GM18858 (cell line): ENCODE measurements around the gene ALAD.
"Not testable (repeated sequence)": the region's sequence is repeated elsewhere in the genome, so short reads cannot be mapped to it uniquely, and the experiment has no call there.

ENCODE experiments used
- ATAC-seq: cut with Tn5 transposase; IDR thresholded peaks from one replicate; pipeline ENCODE4 v1.9.1; 2021; ENCODE audit not compliant: unreplicated experiment

ALAD gene

GRCh38 chr9:113375057-113376023 is 25.7 kb downstream of the ALAD start:
- no peak for ATAC-seq

GRCh38 chr9:113373676-113374392 is 27.2 kb downstream of the ALAD start:
- ATAC-seq, result no peak

- ATAC-seq, result no peak
These were observed 27.8 kb downstream of the ALAD start for GRCh38 chr9:113373256-113373655.

GRCh38 chr9:113372059-113372458 is 29.0 kb downstream of the ALAD start:
- no peak for ATAC-seq

DNA sequence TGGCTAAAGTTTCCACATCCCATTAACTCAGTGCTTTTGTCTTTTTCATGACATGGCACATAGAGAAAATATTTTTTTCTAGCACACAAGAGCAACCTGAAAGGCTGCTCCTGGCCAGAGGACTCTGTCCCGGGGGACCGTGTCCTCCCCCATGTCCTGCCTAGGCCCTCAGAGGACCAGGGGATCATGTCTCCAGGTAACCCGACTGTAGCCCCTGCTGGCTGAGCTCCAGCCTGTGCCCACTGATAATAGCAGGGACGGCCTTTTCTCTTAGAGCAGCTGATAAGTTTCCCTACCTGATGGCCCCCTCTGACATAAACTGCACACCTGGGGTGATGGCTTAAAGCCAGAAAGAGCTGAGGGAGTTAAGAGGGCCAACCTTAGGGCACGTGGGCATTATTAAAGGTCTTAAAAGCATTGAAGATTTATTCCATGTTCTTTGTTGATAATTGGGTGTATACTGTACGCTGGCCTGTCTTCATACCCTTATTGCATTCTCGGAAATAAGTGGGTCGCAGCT is 30.2 kb downstream of the ALAD start:
- ATAC-seq, result no peak

GRCh38 chr9:113369855-113370140 is 31.3 kb downstream of the ALAD start:
- no peak for ATAC-seq

GRCh38 chr9:113368982-113369854 is 31.9 kb downstream of the ALAD start:
- ATAC-seq, result no peak

- no peak for ATAC-seq
These were observed 32.6 kb downstream of the ALAD start for GRCh38 chr9:113368348-113368981.

- ATAC-seq, result not testable (repeated sequence)
These were observed 35.4 kb downstream of the ALAD start for GRCh38 chr9:113365652-113366051.

- ATAC-seq, result no peak
These were observed 36.1 kb downstream of the ALAD start for GRCh38 chr9:113364951-113365350.

- ATAC-seq, result no peak
These were observed 37.7 kb downstream of the ALAD start for GRCh38 chr9:113363336-113363735.

DNA sequence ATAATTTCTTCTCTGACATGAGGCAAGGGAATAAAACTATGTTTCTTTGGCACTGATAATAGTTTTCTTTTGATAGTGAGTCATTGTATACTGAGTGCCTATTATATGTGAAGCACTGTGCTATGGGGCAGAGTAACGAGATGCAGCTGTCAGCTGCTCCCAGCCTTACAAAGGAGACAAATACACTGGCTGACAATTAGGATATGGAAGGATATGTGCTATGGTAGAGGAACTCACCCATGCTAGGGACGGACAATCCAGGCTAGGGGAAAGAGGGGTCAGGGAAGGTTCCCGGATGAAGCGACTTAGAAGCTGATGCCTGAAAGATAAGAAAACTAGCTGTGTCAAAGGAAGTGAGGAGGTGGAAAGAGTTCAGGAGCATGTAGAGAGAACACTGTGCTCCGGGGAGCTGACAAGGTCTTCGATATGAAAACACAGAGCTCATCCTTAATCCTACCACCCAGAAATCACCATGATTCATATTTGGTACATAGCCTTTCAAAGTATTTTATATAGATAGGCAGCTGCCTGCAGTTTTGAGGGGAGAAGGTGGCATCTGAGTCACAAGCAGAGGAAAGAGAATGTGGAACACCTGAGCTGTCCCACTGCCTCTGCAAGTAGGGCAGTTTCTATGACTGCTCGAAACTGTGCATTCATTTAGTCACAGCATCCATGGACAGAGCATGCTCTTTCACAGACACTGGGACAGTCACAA is 39.6 kb downstream of the ALAD start:
- ATAC-seq, result no peak

DNA sequence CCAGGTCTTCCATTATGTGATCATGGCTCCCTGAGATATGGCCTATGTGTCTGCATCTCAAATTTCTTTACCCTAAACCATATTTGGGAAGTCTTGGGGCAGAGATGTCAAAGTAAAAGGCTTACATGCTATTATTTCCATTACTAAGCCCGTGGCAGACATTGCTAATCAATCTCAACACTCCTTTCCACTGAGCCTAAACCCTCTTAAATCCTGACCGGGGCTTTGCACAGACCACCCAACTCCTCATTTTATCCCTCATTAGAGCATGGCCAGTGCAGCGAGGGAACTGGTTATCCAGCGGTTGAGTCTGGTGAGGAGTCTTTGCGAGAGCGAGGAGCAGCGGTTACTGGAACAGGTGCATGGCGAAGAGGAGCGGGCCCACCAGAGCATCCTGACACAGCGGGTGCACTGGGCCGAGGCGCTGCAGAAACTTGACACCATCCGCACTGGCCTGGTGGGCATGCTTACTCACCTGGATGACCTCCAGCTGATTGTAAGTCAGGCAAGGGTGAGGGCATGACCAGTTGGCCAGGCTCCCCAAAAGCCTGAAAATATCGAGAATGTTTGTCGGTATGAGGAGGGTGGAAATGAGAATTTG is 40.7 kb downstream of the ALAD start:
- no peak for ATAC-seq

DNA sequence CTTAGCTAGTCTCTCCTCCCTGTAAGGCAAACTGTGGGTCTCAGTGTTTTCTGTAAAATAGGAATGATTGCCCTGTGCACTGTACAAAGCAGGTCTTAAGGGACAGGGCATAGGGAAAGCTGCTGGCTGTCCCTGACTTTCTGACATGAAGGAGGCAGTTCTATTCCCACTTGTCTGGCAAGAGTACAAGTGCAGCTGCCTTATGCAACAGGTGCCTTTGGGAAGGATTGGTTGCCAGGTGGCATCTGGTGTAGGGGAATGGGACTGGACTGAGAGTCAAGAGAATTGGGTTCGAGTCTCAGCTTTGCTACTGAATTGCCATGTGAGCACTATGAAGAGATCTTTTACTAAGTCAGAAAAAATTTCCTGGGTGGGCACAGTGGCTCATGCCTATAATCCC is 41.7 kb downstream of the ALAD start:
- no peak for ATAC-seq

DNA sequence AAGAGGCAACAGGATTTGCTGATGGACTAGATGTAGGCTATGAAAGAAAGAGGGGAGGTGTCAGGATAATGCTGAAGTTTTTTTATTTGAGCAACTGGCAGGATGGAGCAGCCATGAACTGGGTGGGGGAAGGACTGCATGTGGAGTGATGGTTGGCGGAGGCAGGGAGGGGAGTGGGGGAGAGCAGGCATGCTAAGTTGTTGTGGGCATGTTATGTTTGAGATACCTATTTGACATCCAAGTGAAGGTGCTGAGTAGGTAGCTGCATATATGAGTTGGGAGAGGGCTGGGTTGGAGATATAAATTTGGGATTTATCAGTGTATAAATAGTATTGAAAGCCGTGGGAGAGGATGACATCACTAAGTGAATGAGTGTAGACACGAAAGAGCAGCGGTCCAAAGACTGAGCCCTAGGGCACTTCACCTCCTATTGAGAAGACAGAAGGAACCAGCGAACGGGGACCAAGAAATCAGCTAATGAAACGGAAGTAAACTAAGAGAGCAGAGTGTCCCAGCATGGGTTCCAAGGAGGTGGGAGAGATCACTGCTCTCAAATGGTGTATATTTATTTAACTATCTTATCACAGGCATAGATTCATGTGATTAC is 44.3 kb downstream of the ALAD start:
- ATAC-seq, result no peak

GRCh38 chr9:113355040-113355596 is 46.0 kb downstream of the ALAD start:
- ATAC-seq, result no peak

DNA sequence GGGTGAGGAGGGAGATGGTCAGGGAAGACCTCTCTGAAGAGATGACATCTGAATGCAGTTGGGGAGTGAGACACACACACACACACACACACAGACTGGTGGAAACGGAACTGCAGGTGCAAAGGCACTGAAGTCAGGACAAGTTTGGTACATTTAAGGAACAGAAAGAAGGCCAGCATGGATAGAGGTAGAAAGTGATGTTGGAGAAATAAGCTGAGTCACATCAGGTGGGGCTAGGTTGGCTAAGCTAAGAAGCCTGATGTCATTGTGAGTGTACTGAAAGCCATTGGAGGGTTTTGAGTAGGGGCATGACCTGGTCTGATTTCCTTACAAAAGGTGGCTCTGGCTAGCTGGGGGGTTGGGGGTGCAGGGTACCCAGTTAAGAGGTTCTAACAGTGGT is 48.7 kb downstream of the ALAD start:
- ATAC-seq, result no peak

- ATAC-seq, result no peak
These were observed 49.1 kb downstream of the ALAD start for GRCh38 chr9:113352006-113352405.

- ATAC-seq, result no peak
These were observed 50.1 kb downstream of the ALAD start for GRCh38 chr9:113350937-113351336.
